AG10803 (cell line): ENCODE measurements around the gene RBSN.

Source experiments
- DNase-seq: peaks from one replicate; pipeline ENCODE4 v3.0.0; 2010; ENCODE audit warnings: low read depth
- H3K4me3 ChIP-seq: 2 replicates; pipeline ENCODE4 v1.5.1; 2011; ENCODE audit warnings: mild to moderate bottlenecking, low read length, control low read depth
- CTCF ChIP-seq: conservative IDR thresholded peaks from 2 replicates; pipeline ENCODE4 v1.5.1; 2011; ENCODE audit warnings: mild to moderate bottlenecking, low read length, control low read depth, inconsistent platforms

Gene RBSN

GRCh38 chr3:15108869-15109268, 9.9 kb upstream of the RBSN start:
- no peak overlapping the region for H3K4me3 ChIP-seq
- TF ChIP-seq CTCF: no peak
- no peak for DNase-seq

- peak; percentile 74 for DNase-seq
- peak; percentile 89 for TF ChIP-seq CTCF
- no peak overlapping the region; the same call in 1 of the 2 replicates for H3K4me3 ChIP-seq
These were observed 9.2 kb upstream of the RBSN start for GRCh38 chr3:15108082-15108545.

- no peak; the same call in 1 of the 2 replicates for TF ChIP-seq CTCF
- no peak overlapping the region for H3K4me3 ChIP-seq
- no peak for DNase-seq
These were observed 8.4 kb upstream of the RBSN start for GRCh38 chr3:15107075-15107947.

GRCh38 chr3:15102836-15103235, 3.9 kb upstream of the RBSN start:
- H3K4me3 ChIP-seq: no peak overlapping the region
- DNase-seq: peak; percentile 62
- no peak for TF ChIP-seq CTCF

- H3K4me3 ChIP-seq: no peak overlapping the region
- TF ChIP-seq CTCF: no peak
- no peak for DNase-seq
These were observed 3.3 kb upstream of the RBSN start for GRCh38 chr3:15102256-15102655.

- DNase-seq: no peak
- no peak for TF ChIP-seq CTCF
- H3K4me3 ChIP-seq: peak overlapping the region; percentile 99
These were observed 583 bp upstream of the RBSN start for GRCh38 chr3:15099364-15100098.
